ENCODE results near the gene AP5B1. TPM values are rescaled to one million over a fixed set of nuclear protein-coding genes. Genes with fewer than 3 reads are reported as not detected.

The AP5B1 gene
- total RNA-seq, 2 experiments from 2014 or later, result 12.9 to 25.6 TPM

- no peak overlapping the region for H3K27ac ChIP-seq (ENCODE audit: low read depth, low read length, poor library complexity, severe bottlenecking)
- no peaks in the 10 kb centered on the region for H3K79me2 ChIP-seq (ENCODE audit: insufficient read depth, low read depth, low read length)
- no peak overlapping the region for H2AFZ ChIP-seq (ENCODE audit: low read length)
- no peak overlapping the region for H3K4me3 ChIP-seq (ENCODE audit: low read depth, low read length, poor library complexity, severe bottlenecking)
- H3K9me3 ChIP-seq (ENCODE audit: low read length), result no peaks in the 10 kb centered on the region
- CTCF ChIA-PET (ENCODE audit: unreplicated experiment), result no interaction called here
- DNase-seq (ENCODE audit: low spot score), result no peak
- H4K20me1 ChIP-seq (ENCODE audit: insufficient read depth, low read length), result no peaks in the 10 kb centered on the region
- intact Hi-C loops (cut with micrococcal nuclease; ENCODE audit: unreplicated experiment), result no loop called here
- H3K36me3 ChIP-seq (ENCODE audit: insufficient read depth, low read length), result no peaks in the 10 kb centered on the region
- TF ChIP-seq EZH2phosphoT487 (IDR thresholded peaks at IDR 0.05; ENCODE audit: borderline replicate concordance, low read depth, low read length) (no peak), CTCF (conservative IDR thresholded peaks at IDR 0.05; ENCODE audit: low read length) (no peak)
- POLR2A ChIA-PET, result interaction anchor here (0.6 to 0.9 kb wide), 3 partner anchors 18 to 86 kb away, joined by 3 read pairs; no protein-coding TSS in a partner anchor
- H3K4me2 ChIP-seq (ENCODE audit: low read length), result no peak overlapping the region
- BruUV-seq (replicated peaks), result no TSS peak
- peaks cover 36% of the 10 kb centered on the region for H3K4me1 ChIP-seq (ENCODE audit: insufficient read depth, low read length, poor library complexity, severe bottlenecking)
- H3K9me2 ChIP-seq (ENCODE audit: insufficient read depth, low read length), result no peaks in the 10 kb centered on the region
Measured at GRCh38 chr11:65789230-65790103, 8.7 kb upstream of the AP5B1 start.

DNA sequence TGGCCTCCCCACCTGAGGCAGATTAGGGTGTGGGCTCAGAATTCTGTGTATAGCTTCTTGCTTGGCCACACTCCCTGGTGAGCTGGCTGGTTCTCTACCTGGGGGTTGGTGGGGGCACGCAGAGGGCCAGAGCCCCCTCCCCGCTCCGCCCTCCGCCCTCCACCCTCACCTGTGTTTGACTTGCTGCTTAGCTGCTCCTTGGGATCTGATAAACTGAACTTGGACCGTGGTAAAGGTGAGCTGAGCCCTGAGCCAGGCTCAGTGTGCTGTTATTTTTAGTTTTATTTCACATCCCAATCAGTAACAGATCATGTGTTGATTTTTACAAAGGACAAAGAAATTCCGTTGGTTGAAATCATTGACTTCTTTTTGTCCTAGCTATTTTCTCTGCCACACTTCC lies 8.0 kb upstream of the AP5B1 start:
- TF ChIP-seq EZH2phosphoT487 (IDR thresholded peaks at IDR 0.05; ENCODE audit: borderline replicate concordance, low read depth, low read length) (no peak), CTCF (conservative IDR thresholded peaks at IDR 0.05; ENCODE audit: low read length) (no peak)
- Histone ChIP-seq H4K20me1 (ENCODE audit: insufficient read depth, low read length) (no peaks in the 10 kb centered on the region), H3K4me3 (ENCODE audit: low read depth, low read length, poor library complexity, severe bottlenecking) (no peak overlapping the region), H3K36me3 (ENCODE audit: insufficient read depth, low read length) (no peaks in the 10 kb centered on the region), H3K9me3 (ENCODE audit: low read length) (no peaks in the 10 kb centered on the region), H3K4me2 (ENCODE audit: low read length) (peak overlapping the region; percentile 60), H3K9me2 (ENCODE audit: insufficient read depth, low read length) (no peaks in the 10 kb centered on the region), H3K27ac (ENCODE audit: low read depth, low read length, poor library complexity, severe bottlenecking) (no peak overlapping the region), H3K79me2 (ENCODE audit: insufficient read depth, low read depth, low read length) (no peaks in the 10 kb centered on the region), H3K4me1 (ENCODE audit: insufficient read depth, low read length, poor library complexity, severe bottlenecking) (peaks cover 36% of the 10 kb centered on the region), H2AFZ (ENCODE audit: low read length) (no peak overlapping the region)
- BruUV-seq (replicated peaks), result no TSS peak
- ChIA-PET POLR2A (interaction anchor here (0.6 to 0.9 kb wide), 3 partner anchors 18 to 86 kb away, joined by 3 read pairs; no protein-coding TSS in a partner anchor), CTCF (ENCODE audit: unreplicated experiment) (no interaction called here)
- no peak for DNase-seq (ENCODE audit: low spot score)
- intact Hi-C loops (cut with micrococcal nuclease; ENCODE audit: unreplicated experiment), result no loop called here
